SK-N-MC (cell line): ENCODE measurements around the gene EIF3F.

ENCODE experiments used
- EZH2 ChIP-seq: fragments of 200-600 bp; sonication (generic); IDR thresholded peaks from one replicate; pipeline ENCODE4 v1.6.1; 2017; ENCODE audit warnings: antibody characterized with exemption
- FOXP2 ChIP-seq: optimal IDR thresholded peaks from 2 replicates; pipeline ENCODE3; 2011; ENCODE audit warnings: mild to moderate bottlenecking, moderate library complexity; ENCODE audit not compliant: insufficient read depth; ENCODE audit errors: extremely low read length, control extremely low read depth
- POLR2AphosphoS5 ChIP-seq: IDR thresholded peaks from 2 replicates; pipeline ENCODE4 v1.6.1; 2012; ENCODE audit warnings: mild to moderate bottlenecking, low read depth, low read length, borderline replicate concordance

DNA sequence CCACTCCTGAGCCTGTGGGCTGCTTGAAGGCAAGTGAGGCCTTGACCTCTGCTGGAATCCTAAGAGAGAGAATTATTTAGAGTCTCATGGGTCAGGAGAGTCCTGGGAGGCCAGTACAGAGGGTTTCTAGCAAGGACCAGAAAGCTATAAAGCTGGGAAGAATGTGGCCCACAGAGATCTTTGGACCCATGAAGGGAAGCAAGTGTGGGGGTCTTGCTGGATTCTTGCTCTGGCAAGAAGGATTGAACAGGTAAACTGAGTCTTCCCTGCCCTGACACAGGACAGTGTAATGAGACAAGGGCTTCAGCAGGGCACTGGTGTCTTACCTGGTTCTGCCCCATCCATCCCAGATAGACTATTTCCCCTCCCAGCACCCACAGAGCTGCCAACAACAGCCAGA, 18.4 kb downstream of the EIF3F start:
- no peak for TF ChIP-seq EZH2
- no peak for TF ChIP-seq POLR2AphosphoS5
- TF ChIP-seq FOXP2 = no peak
